Common myeloid progenitor, CD34-positive (primary cell): ENCODE results near the gene SLC46A2. TPM values are rescaled to one million over a fixed set of nuclear protein-coding genes. Genes with fewer than 3 reads are reported as not detected.

Experiments used
- CTCF ChIA-PET: fragments of 350-600 bp; sonication (Branson Sonifier 250); formaldehyde crosslinking; loops from one replicate; lab custom pipeline; 2021; ENCODE audit warnings: antibody characterized with exemption; lab: Charles Lee
- POLR2A ChIA-PET: fragments of 350-600 bp; sonication (Branson Sonifier 250); formaldehyde crosslinking; loops from one replicate; lab custom pipeline; 2021; ENCODE audit warnings: antibody characterized with exemption; lab: Charles Lee
- DNase-seq, 3 donors: peaks; one replicate each; pipeline versions ENCODE4 v3.0.0 to v3.0.0-alpha.2; 2013
- H3K27ac ChIP-seq, 2 experiments: 1 replicate in 1 of 2; 2 replicates in 1 of 2; pipeline ENCODE4 v1.7.0; 2013; ENCODE audit warnings: inconsistent platforms in 2 of 2, low read length in 2 of 2, mild to moderate bottlenecking in 2 of 2, low read depth in 1 of 2, moderate library complexity in 1 of 2; ENCODE audit not compliant: severe bottlenecking in 2 of 2, insufficient read depth in 1 of 2, poor library complexity in 1 of 2
- H3K27me3 ChIP-seq, 5 experiments: replicated peaks in 2 of 5; 1 replicate in 3 of 5; 2 replicates in 2 of 5; pipeline versions ENCODE4 v1.6.1 to v1.7.0; 2013; ENCODE audit warnings: low read length in 4 of 5, mild to moderate bottlenecking in 2 of 5, moderate library complexity in 2 of 5, inconsistent platforms in 1 of 5; ENCODE audit not compliant: insufficient read depth in 5 of 5, control insufficient read depth in 4 of 5
- H3K36me3 ChIP-seq, 4 experiments: 1 replicate in 2 of 4; 2 replicates in 2 of 4; pipeline versions ENCODE4 v1.6.1 to v1.7.0; 2013; ENCODE audit warnings: low read length in 3 of 4, control low read depth in 1 of 4, mild to moderate bottlenecking in 1 of 4; ENCODE audit not compliant: control insufficient read depth in 4 of 4, insufficient read depth in 4 of 4
- H3K4me1 ChIP-seq, 4 experiments: 1 replicate in 3 of 4; 2 replicates in 1 of 4; pipeline versions ENCODE4 v1.6.1 to v1.7.1; 2013; ENCODE audit warnings: low read length in 3 of 4, mild to moderate bottlenecking in 3 of 4, control low read depth in 1 of 4, inconsistent platforms in 1 of 4, moderate library complexity in 1 of 4; ENCODE audit not compliant: control insufficient read depth in 4 of 4, insufficient read depth in 4 of 4; ENCODE audit errors: control extremely low read depth in 1 of 4
- H3K4me3 ChIP-seq, 7 experiments: 1 replicate in 4 of 7; 2 replicates in 3 of 7; pipeline versions ENCODE4 v1.5.1 to v1.7.0; 2013; ENCODE audit warnings: mild to moderate bottlenecking in 7 of 7, low read length in 6 of 7, moderate library complexity in 6 of 7, inconsistent platforms in 2 of 7, low read depth in 2 of 7, control low read depth in 1 of 7; ENCODE audit not compliant: insufficient read depth in 4 of 7, control insufficient read depth in 1 of 7; ENCODE audit errors: extremely low read depth in 1 of 7
- H3K9me3 ChIP-seq, 5 experiments: 1 replicate in 4 of 5; 2 replicates in 1 of 5; pipeline versions ENCODE4 v1.6.1 to v1.7.1; 2013; ENCODE audit warnings: low read length in 4 of 5, mild to moderate bottlenecking in 2 of 5, inconsistent platforms in 1 of 5, low read depth in 1 of 5, moderate library complexity in 1 of 5; ENCODE audit not compliant: control insufficient read depth in 4 of 5, insufficient read depth in 2 of 5; ENCODE audit errors: control extremely low read depth in 1 of 5
- WGBS: methylation state at CpG from one replicate; pipeline ENCODE4 v1.1.5; 2013; ENCODE audit not compliant: insufficient coverage; 5-methylcytosine and 5-hydroxymethylcytosine counted together
- polyA plus RNA-seq: library from polyadenylated mRNA; unstranded; fragments of 120-200 nt; gene quantifications from one replicate; pipeline ENCODE4 v1.2.1, GENCODE V29; 2013

Gene SLC46A2
- 0.18 TPM for polyA plus RNA-seq

GRCh38 chr9:112890106-112891081, at the start of gene SLC46A2:
SLC46A2 (minus strand) TSS chr9:112890876; CDS start chr9:112890681, 195 bp downstream.
- H3K27me3 ChIP-seq: peaks cover 0 to 53% (median 16%) of the 10 kb centered on the region in 5 experiments
- ChIA-PET POLR2A (no interaction called here), CTCF (no interaction called here)
- H3K4me1 ChIP-seq: peaks cover 0 to 20% (median 11%) of the 10 kb centered on the region in 4 experiments
- H3K9me3 ChIP-seq: no peaks in the 10 kb centered on the region
- no peak within 1 kb of the TSS for H3K27ac ChIP-seq
- 15% methylated on average over 69 of the region's 78 CpGs for WGBS
- peak in 2 of 3 donors; percentile 7 to 19 for DNase-seq
- peak within 1 kb of the TSS; percentile 23 to 64 (median 54) for H3K4me3 ChIP-seq
- no peaks in the 10 kb centered on the region for H3K36me3 ChIP-seq

GRCh38 chr9:112939418-112939817, 48.7 kb upstream of the SLC46A2 start:
- Histone ChIP-seq H3K27ac (no peak overlapping the region), H3K4me1 (peaks cover 0 to 4% (median 1%) of the 10 kb centered on the region in 4 experiments), H3K36me3 (no peaks in the 10 kb centered on the region), H3K4me3 (no peak overlapping the region), H3K9me3 (peaks cover 0 to 5% (median 2%) of the 10 kb centered on the region in 5 experiments), H3K27me3 (no peaks in the 10 kb centered on the region)
- CTCF ChIA-PET: interaction anchor here (1.7 kb wide), 1 partner anchor 16 kb away, joined by 5 read pairs; no protein-coding TSS in a partner anchor
- no peak for DNase-seq
- POLR2A ChIA-PET: no interaction called here

- peak in 2 of 3 donors; percentile 67 to 83 for DNase-seq
- CTCF ChIA-PET: interaction anchor here (1.5 to 1.7 kb wide), 3 partner anchors 10 to 178 kb away, joined by 3 to 10 read pairs (median 4); no protein-coding TSS in a partner anchor
- WGBS: 0% methylated on average over 2 of the region's 2 CpGs
- Histone ChIP-seq H3K27ac (no peak overlapping the region), H3K9me3 (peaks cover 0 to 4% (median 0%) of the 10 kb centered on the region in 5 experiments), H3K4me3 (peak overlapping the region in 2 of 7 experiments; percentile 0 to 29), H3K27me3 (no peaks in the 10 kb centered on the region), H3K36me3 (no peaks in the 10 kb centered on the region), H3K4me1 (peaks cover 0 to 19% (median 11%) of the 10 kb centered on the region in 4 experiments)
- POLR2A ChIA-PET: no interaction called here
These were observed 43.0 kb upstream of the SLC46A2 start for GRCh38 chr9:112933696-112934095.

DNA sequence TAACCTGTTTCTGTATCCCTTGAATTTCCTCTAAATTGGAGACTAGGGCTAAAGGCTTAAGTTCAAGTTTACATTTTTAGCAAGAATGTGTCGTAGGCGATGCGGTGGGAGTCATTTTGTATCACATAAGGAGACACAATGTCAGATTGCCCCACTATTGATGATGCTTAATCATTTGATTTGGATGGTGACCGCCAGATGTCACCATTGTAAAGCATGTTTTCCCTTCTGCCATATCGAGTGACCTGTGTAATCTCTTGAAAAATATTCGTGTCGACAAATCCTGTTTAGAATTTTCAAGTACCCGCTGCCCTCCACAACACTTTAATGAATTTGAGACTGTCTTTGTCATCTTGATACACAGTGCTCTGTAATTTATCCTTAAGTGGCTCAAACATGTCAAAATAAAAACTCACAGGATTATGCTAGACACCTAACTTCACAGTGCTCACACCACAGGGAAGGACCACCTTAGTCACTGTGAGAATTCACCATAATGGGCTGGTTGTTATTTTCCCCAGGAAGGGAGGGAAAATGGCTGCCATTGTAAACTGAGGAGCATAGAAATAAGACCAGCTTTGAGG, 34.5 kb upstream of the SLC46A2 start:
- 43% methylated on average over 8 of the region's 8 CpGs for WGBS
- Histone ChIP-seq H3K9me3 (no peaks in the 10 kb centered on the region), H3K27ac (no peak overlapping the region), H3K36me3 (no peaks in the 10 kb centered on the region), H3K27me3 (peaks cover 0 to 4% (median 0%) of the 10 kb centered on the region in 5 experiments), H3K4me1 (no peaks in the 10 kb centered on the region), H3K4me3 (no peak overlapping the region)
- ChIA-PET POLR2A (no interaction called here), CTCF (interaction anchor here (0.8 to 2.7 kb wide), 4 partner anchors 10 to 187 kb away, joined by 3 to 7 read pairs (median 4); no protein-coding TSS in a partner anchor)
- peak; percentile 50 to 58 (median 56) for DNase-seq

DNA sequence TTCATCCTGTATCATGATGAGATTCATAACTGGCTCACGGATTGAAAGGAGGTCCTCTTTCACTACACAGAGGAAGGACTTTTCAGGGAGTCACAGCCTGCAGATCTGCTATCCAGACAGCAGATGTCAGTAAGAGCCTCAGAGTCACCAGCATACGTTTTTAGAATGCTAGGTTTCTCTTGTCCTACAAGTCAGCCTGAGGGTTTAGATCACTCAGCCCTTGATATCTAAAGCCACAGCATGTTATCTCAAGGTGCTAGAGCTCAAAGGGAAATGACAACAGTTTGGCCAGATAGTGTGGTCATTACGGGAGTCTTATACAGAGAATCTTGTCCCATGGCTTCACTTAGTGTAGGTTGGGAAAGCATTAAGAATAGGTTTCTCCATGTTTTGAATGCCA, 30.9 kb upstream of the SLC46A2 start:
- ChIA-PET POLR2A (no interaction called here), CTCF (interaction anchor here (0.8 to 2.9 kb wide), 7 partner anchors 9 to 209 kb away, joined by 3 to 17 read pairs (median 5); no protein-coding TSS in a partner anchor)
- Histone ChIP-seq H3K27ac (no peak overlapping the region), H3K36me3 (no peaks in the 10 kb centered on the region), H3K27me3 (peaks cover 0 to 4% (median 0%) of the 10 kb centered on the region in 5 experiments), H3K4me3 (no peak overlapping the region), H3K4me1 (no peaks in the 10 kb centered on the region), H3K9me3 (no peaks in the 10 kb centered on the region)
- peak; percentile 61 to 80 (median 78) for DNase-seq
- WGBS: 12% methylated on average over 2 of the region's 3 CpGs

DNA sequence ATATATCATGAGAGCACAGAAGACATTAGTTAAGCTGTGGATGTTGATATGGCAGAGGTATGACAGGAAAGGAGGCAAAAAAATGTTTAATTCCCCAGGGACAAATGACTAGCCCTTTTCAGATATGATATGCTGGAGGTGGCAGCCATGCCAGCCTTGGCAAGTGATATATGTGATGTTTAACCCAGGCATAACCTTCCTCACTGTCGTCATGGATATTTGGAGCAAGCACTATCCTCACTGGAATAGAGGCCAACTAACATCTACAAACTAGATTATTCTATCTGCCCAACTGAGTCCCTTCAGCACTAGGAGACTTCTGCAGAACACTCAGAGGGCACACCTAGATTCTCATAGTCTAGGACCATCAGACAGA, 27.3 kb upstream of the SLC46A2 start:
- H3K27me3 ChIP-seq: peaks cover 0 to 2% (median 0%) of the 10 kb centered on the region in 5 experiments
- POLR2A ChIA-PET: no interaction called here
- no peak for DNase-seq
- no peak overlapping the region for H3K4me3 ChIP-seq
- WGBS: 100% methylated on average over 1 of the region's 1 CpG
- H3K4me1 ChIP-seq: no peaks in the 10 kb centered on the region
- CTCF ChIA-PET: interaction anchor here (2.1 to 3.0 kb wide), 2 partner anchors 14 to 194 kb away, joined by 5 to 12 read pairs; no protein-coding TSS in a partner anchor
- no peak overlapping the region for H3K27ac ChIP-seq
- H3K36me3 ChIP-seq: no peaks in the 10 kb centered on the region
- no peaks in the 10 kb centered on the region for H3K9me3 ChIP-seq
